Liver (tissue), 9 donors: ENCODE data around the gene SLC8A3. TPM values are rescaled to one million over a fixed set of nuclear protein-coding genes. Genes with fewer than 3 reads are reported as not detected.

Experiments used
- DNase-seq: peaks from one replicate; pipeline ENCODE4 v3.0.0-alpha.2; 2017; ENCODE audit warnings: low spot score
- H3K27ac ChIP-seq, 2 donors: one replicate each; pipeline ENCODE4 v1.7.0; 2013; ENCODE audit warnings: inconsistent platforms in 2 of 2, low read length in 2 of 2, control low read depth in 1 of 2, low read depth in 1 of 2, mild to moderate bottlenecking in 1 of 2
- H3K27me3 ChIP-seq, 4 donors: one replicate each; pipeline versions ENCODE4 v1.6.1 to v1.7.0; 2013; ENCODE audit warnings: low read length in 3 of 4, inconsistent platforms in 1 of 4, mild to moderate bottlenecking in 1 of 4, moderate library complexity in 1 of 4; ENCODE audit not compliant: control insufficient read depth in 4 of 4, insufficient read depth in 4 of 4
- H3K36me3 ChIP-seq, 4 donors: one replicate each; pipeline versions ENCODE4 v1.6.1 to v1.7.0; 2013; ENCODE audit warnings: low read length in 3 of 4, mild to moderate bottlenecking in 3 of 4, low read depth in 1 of 4, moderate library complexity in 1 of 4; ENCODE audit not compliant: control insufficient read depth in 4 of 4, insufficient read depth in 3 of 4
- H3K4me1 ChIP-seq, 4 donors: one replicate each; pipeline versions ENCODE4 v1.6.1 to v1.7.0; 2013; ENCODE audit warnings: low read length in 3 of 4, mild to moderate bottlenecking in 3 of 4, moderate library complexity in 1 of 4; ENCODE audit not compliant: control insufficient read depth in 4 of 4, insufficient read depth in 4 of 4
- H3K4me3 ChIP-seq, 3 donors: one replicate each; pipeline versions ENCODE4 v1.6.1 to v1.7.0; 2013; ENCODE audit warnings: low read length in 3 of 3, control low read depth in 1 of 3, low read depth in 1 of 3, mild to moderate bottlenecking in 1 of 3
- H3K9ac ChIP-seq, 2 donors: one replicate each; pipeline ENCODE4 v1.7.0; 2013; ENCODE audit warnings: low read length in 2 of 2, mild to moderate bottlenecking in 2 of 2, moderate library complexity in 2 of 2, control low read depth in 1 of 2, low read depth in 1 of 2
- H3K9me3 ChIP-seq, 4 donors: one replicate each; pipeline versions ENCODE4 v1.6.1 to v1.7.0; 2013; ENCODE audit warnings: low read length in 3 of 4; ENCODE audit not compliant: control insufficient read depth in 4 of 4
- ATF3 ChIP-seq: IDR thresholded peaks from 2 replicates; pipeline ENCODE4 v1.6.1; 2016; ENCODE audit warnings: antibody characterized with exemption
- CTCF ChIP-seq: fragments of 150-350 bp; IDR thresholded peaks from 2 replicates; pipeline ENCODE4 v1.5.1; 2017; ENCODE audit warnings: improper control_type of control experiment, low read depth, low read length; ENCODE audit not compliant: missing input control
- EGR1 ChIP-seq, 2 donors: IDR thresholded peaks; 2 replicates each; pipeline ENCODE4 v1.6.1; 2016 to 2018; ENCODE audit warnings: antibody characterized with exemption in 2 of 2, low read depth in 2 of 2
- FOXA1 ChIP-seq: IDR thresholded peaks from 2 replicates; pipeline ENCODE4 v1.6.1; 2016; ENCODE audit warnings: antibody characterized with exemption
- FOXA2 ChIP-seq: IDR thresholded peaks from 2 replicates; pipeline ENCODE4 v1.6.1; 2016; ENCODE audit warnings: antibody characterized with exemption
- GABPA ChIP-seq, 2 donors: IDR thresholded peaks in 1 of 2; conservative IDR thresholded peaks in 1 of 2; 2 replicates each; pipeline ENCODE4 v1.6.1; 2016; ENCODE audit warnings: antibody characterized with exemption in 2 of 2, mild to moderate bottlenecking in 1 of 2, moderate library complexity in 1 of 2
- NR2F2 ChIP-seq: IDR thresholded peaks from 2 replicates; pipeline ENCODE4 v1.6.1; 2016; ENCODE audit warnings: antibody characterized with exemption
- RAD21 ChIP-seq, 2 donors: IDR thresholded peaks; 2 replicates each; pipeline ENCODE4 v1.6.1; 2016; ENCODE audit warnings: antibody characterized with exemption in 2 of 2, mild to moderate bottlenecking in 2 of 2
- REST ChIP-seq: IDR thresholded peaks from 2 replicates; pipeline ENCODE4 v1.6.1; 2016; ENCODE audit warnings: antibody characterized with exemption, mild to moderate bottlenecking
- SP1 ChIP-seq: IDR thresholded peaks from 2 replicates; pipeline ENCODE4 v1.6.1; 2018; ENCODE audit warnings: antibody characterized with exemption, mild to moderate bottlenecking
- YY1 ChIP-seq: IDR thresholded peaks from 2 replicates; pipeline ENCODE4 v1.6.1; 2016; ENCODE audit warnings: antibody characterized with exemption, mild to moderate bottlenecking
- ZBTB33 ChIP-seq: IDR thresholded peaks from 2 replicates; pipeline ENCODE4 v1.6.1; 2016; ENCODE audit warnings: antibody characterized with exemption
- WGBS: extraction: QIAGEN DNeasy Blood & Tissue Kit; methylation state at CpG from one replicate; pipeline ENCODE4 v1.1.7; 2013; 5-methylcytosine and 5-hydroxymethylcytosine counted together
- polyA plus RNA-seq, 2 donors: library from polyadenylated mRNA; stranded (reverse) in 1 of 2; unstranded in 1 of 2; fragments of 200-250 nt in 1 of 2; fragments of >200 nt in 1 of 2; fragmentation: Nextera tagmentation in 1 of 2; extraction: Ambion mirVana in 1 of 2; gene quantifications; one replicate each; pipeline versions ENCODE4 v1.2.1 to v1.2.3, GENCODE V29; 2013 to 2015
- total RNA-seq, 2 donors: library from RNA; depleted of rRNA; stranded (reverse); fragments of >200 nt; gene quantifications; one replicate each; pipeline ENCODE4 v1.2.3, GENCODE V29; 2014
- donor health status: healthy.
- donor health status: healthy.
- donor health status: healthy.
- donor health status: healthy.
- donor health status: healthy.

SLC8A3 gene
- total and polyA plus RNA-seq, 4 donors: 0.05 to 0.56 (median 0.10) TPM; not detected in 1

GRCh38 chr14:70067810-70068209 is 120.9 kb downstream of the SLC8A3 start:
- Histone ChIP-seq H3K27ac (no peak overlapping the region), H3K4me1 (no peaks in the 10 kb centered on the region), H3K27me3 (no peaks in the 10 kb centered on the region), H3K9ac (no peak overlapping the region), H3K4me3 (no peak overlapping the region), H3K36me3 (no peaks in the 10 kb centered on the region), H3K9me3 (no peaks in the 10 kb centered on the region)
- 92% methylated on average over 5 of the region's 5 CpGs for WGBS
- TF ChIP-seq ZBTB33: no peak
- no peak for TF ChIP-seq FOXA2
- no peak for TF ChIP-seq FOXA1
- no peak for TF ChIP-seq RAD21 (IDR thresholded peaks at IDR 0.05)
- no peak for TF ChIP-seq SP1
- no peak for TF ChIP-seq EGR1 (IDR thresholded peaks at IDR 0.05; ENCODE audit: low read depth in 2 of 2)
- no peak for TF ChIP-seq CTCF
- no peak for TF ChIP-seq NR2F2
- TF ChIP-seq YY1: no peak
- TF ChIP-seq GABPA (IDR thresholded peaks at IDR 0.05 in 1 of 2, conservative IDR thresholded peaks at IDR 0.05 in 1 of 2): no peak
- no peak for TF ChIP-seq ATF3
- TF ChIP-seq REST: no peak
- no peak for DNase-seq

- Histone ChIP-seq H3K27ac (no peak overlapping the region), H3K9me3 (no peaks in the 10 kb centered on the region), H3K9ac (no peak overlapping the region), H3K4me1 (no peaks in the 10 kb centered on the region), H3K36me3 (no peaks in the 10 kb centered on the region), H3K27me3 (no peaks in the 10 kb centered on the region), H3K4me3 (no peak overlapping the region)
- 79% methylated on average over 11 of the region's 11 CpGs for WGBS
- no peak for TF ChIP-seq REST
- DNase-seq: no peak
Observed at GRCh38 chr14:70064136-70064865, 124.5 kb downstream of the SLC8A3 start.
